ENCODE measurements around the gene SP9. TPM values are rescaled to one million over a fixed set of nuclear protein-coding genes. Genes with fewer than 3 reads are reported as not detected.

Gene SP9
- total and polyA plus RNA-seq, 10 of the 15 experiments (the other 5 are each of a cell fraction or from before 2014, with no cell fraction given), result not detected

DNA sequence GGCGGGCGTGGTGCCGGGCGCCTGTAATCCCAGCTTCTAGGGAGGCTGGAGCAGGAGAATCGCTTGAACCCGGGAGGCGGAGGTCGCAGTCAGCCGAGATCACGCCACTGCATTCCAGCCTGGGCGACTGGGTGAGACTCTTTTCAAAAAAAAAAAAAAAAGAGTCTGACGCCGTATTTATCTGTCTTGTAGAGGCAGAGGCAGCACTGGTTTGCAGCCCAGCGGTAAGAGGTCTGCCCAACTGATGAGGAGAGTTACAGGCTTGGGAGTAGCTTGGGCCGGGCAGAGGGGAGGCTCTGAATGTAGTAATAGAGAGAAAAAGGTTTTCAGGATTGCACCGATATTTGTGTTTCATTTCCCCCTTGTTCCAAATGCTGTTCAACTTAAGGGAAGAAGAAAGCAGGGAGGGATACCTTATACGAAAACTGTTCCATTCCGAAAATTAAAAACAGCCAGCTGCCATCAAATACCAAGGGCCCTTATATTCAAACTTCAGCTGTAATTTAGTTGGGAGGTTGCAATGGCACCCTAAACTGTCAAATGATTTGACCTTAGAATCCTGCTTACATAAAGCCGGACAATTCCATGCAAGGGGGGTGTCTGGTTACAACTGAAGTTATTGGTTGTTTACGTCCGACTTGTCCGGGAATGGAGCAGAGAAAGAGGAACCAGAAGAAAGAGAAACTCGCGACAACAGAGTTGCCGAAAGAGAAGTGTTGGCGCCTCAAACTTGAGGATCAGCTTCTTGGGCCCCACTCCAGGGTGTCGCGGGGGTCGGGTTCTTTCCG is 9.2 kb upstream of the SP9 start:
- H2AFZ ChIP-seq (ENCODE audit: control insufficient read depth, low read depth, low read length), result peak overlapping the region; percentile 78
- RAD21 ChIA-PET (ENCODE audit: unreplicated experiment), result interaction anchor here (0.8 kb wide), 2 partner anchors 15 to 16 kb away, joined by 3 read pairs; no protein-coding TSS in a partner anchor
- no peaks in the 10 kb centered on the region; the same call in 2 of the 3 replicates for H3K9me3 ChIP-seq (replicated peaks; ENCODE audit: control insufficient read depth, insufficient read depth, low read length)
- 44% methylated on average over 25 of the region's 30 CpGs for WGBS (ENCODE audit: insufficient coverage, insufficient replicate concordance, low lambda C conversion rate, missing lambda C conversion rate)
- H3K27me3 ChIP-seq (replicated peaks in 1 of 2; ENCODE audit: control insufficient read depth in 2 of 2, insufficient read depth in 2 of 2, low read length in 1 of 2), result peaks cover 11 to 27% of the 10 kb centered on the region in 2 experiments
- FAIRE-seq, result no peak
- POLR2A ChIA-PET, result interaction anchor here (0.6 kb wide), 1 partner anchor 129 kb away, joined by 3 read pairs; no protein-coding TSS in a partner anchor
- intact Hi-C loops (cut with micrococcal nuclease; ENCODE audit: unreplicated experiment) (no loop called here), in situ Hi-C loops (cut with MboI) (no loop called here)
- no peaks in the 10 kb centered on the region for H4K20me1 ChIP-seq (ENCODE audit: control insufficient read depth, insufficient read depth)
- no TSS peak for BruUV-seq (replicated peaks)
- peak overlapping the region; percentile 83; the same call in 1 of the 2 replicates for H3K4me3 ChIP-seq
- no peak for DNase-seq (ENCODE audit: low read depth, low spot score)
- TF ChIP-seq, protein P1, sequence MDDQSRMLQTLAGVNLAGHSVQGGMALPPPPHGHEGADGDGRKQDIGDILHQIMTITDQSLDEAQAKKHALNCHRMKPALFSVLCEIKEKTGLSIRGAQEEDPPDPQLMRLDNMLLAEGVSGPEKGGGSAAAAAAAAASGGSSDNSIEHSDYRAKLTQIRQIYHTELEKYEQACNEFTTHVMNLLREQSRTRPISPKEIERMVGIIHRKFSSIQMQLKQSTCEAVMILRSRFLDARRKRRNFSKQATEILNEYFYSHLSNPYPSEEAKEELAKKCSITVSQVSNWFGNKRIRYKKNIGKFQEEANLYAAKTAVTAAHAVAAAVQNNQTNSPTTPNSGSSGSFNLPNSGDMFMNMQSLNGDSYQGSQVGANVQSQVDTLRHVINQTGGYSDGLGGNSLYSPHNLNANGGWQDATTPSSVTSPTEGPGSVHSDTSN (IDR thresholded peaks at IDR 0.05; ENCODE audit: insufficient replicate concordance, low read depth, low read length), result no peak
- no peak for TF ChIP-seq MTA2 (IDR thresholded peaks at IDR 0.05; ENCODE audit: low read depth)
- no peak for TF ChIP-seq NRF1 (conservative IDR thresholded peaks at IDR 0.05; ENCODE audit: low read depth, low read length)
- TF ChIP-seq SPI1 (IDR thresholded peaks at IDR 0.05; ENCODE audit: borderline replicate concordance, insufficient read depth, low read depth, low read length), result 0 out of 2 replicates have a peak, but pooled peaks have one; percentile 10
- TF ChIP-seq NFYA (IDR thresholded peaks at IDR 0.05; ENCODE audit: borderline replicate concordance, low read depth, low read length), result no peak
- TF ChIP-seq HDGF (IDR thresholded peaks at IDR 0.05), result no peak
- TF ChIP-seq YBX1 (IDR thresholded peaks at IDR 0.05), result no peak
- TF ChIP-seq SMARCA5 (IDR thresholded peaks at IDR 0.05), result no peak
- SMC1A ChIA-PET (ENCODE audit: uncharacterized antibody, unreplicated experiment), result interaction anchor here (0.9 kb wide), 1 partner anchor 20 kb away, joined by 3 read pairs; no protein-coding TSS in a partner anchor
- CTCF ChIA-PET, result interaction anchor here (1.0 to 3.0 kb wide), 6 partner anchors 16 to 923 kb away, joined by 3 to 16 read pairs (median 3); no protein-coding TSS in a partner anchor
- no peak overlapping the region for H3K9ac ChIP-seq (ENCODE audit: control insufficient read depth, insufficient read depth, low read length)
- peak; percentile 19 for ATAC-seq
- H3K4me1 ChIP-seq (ENCODE audit: control insufficient read depth, insufficient read depth, low read length), result peaks cover 11% of the 10 kb centered on the region
- peak overlapping the region; percentile 97 for H3K4me2 ChIP-seq (ENCODE audit: control insufficient read depth, insufficient read depth)
- no peaks in the 10 kb centered on the region for H3K79me2 ChIP-seq (ENCODE audit: control insufficient read depth, insufficient read depth, low read length)
- no peak overlapping the region for H3K27ac ChIP-seq (ENCODE audit: control insufficient read depth, insufficient read depth)
- H3K36me3 ChIP-seq (ENCODE audit: control insufficient read depth in 2 of 2, insufficient read depth in 2 of 2, low read length in 1 of 2), result no peaks in the 10 kb centered on the region

Data from GM12878 (cell line).